ENCODE data around the gene GPHB5.

DNA sequence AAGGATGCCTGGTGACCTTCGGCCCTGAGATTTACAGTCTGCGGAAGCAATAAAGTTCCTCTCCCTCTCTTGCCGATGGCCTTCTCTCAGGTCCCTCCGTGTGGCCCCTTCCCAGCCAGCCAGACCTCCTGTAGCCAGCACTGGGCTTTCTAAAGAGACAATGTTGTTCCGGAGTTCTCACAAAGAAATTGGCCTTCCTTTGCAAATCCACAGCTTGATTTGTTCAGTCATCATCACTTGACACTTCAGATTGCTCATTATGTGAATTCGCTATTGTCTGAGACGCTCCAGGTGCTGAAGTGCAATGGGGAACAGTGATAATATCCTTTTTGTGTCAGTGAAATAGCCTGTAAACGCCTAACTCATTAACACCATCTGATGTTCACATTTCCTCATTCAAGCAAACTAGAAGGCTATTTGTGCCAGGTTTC lies 43.7 kb upstream of the GPHB5 start:
- TF ChIP-seq, protein P1, sequence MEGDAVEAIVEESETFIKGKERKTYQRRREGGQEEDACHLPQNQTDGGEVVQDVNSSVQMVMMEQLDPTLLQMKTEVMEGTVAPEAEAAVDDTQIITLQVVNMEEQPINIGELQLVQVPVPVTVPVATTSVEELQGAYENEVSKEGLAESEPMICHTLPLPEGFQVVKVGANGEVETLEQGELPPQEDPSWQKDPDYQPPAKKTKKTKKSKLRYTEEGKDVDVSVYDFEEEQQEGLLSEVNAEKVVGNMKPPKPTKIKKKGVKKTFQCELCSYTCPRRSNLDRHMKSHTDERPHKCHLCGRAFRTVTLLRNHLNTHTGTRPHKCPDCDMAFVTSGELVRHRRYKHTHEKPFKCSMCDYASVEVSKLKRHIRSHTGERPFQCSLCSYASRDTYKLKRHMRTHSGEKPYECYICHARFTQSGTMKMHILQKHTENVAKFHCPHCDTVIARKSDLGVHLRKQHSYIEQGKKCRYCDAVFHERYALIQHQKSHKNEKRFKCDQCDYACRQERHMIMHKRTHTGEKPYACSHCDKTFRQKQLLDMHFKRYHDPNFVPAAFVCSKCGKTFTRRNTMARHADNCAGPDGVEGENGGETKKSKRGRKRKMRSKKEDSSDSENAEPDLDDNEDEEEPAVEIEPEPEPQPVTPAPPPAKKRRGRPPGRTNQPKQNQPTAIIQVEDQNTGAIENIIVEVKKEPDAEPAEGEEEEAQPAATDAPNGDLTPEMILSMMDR (IDR thresholded peaks at IDR 0.05) = no peak
- TF ChIP-seq EP300 (IDR thresholded peaks at IDR 0.05) (no peak), POLR2A (IDR thresholded peaks at IDR 0.05) (no peak)
